ENCODE measurements around the gene ARHGEF37.
"Not testable (repeated sequence)": the region's sequence is repeated elsewhere in the genome, so short reads cannot be mapped to it uniquely, and the experiment has no call there.

ARHGEF37 gene

DNA sequence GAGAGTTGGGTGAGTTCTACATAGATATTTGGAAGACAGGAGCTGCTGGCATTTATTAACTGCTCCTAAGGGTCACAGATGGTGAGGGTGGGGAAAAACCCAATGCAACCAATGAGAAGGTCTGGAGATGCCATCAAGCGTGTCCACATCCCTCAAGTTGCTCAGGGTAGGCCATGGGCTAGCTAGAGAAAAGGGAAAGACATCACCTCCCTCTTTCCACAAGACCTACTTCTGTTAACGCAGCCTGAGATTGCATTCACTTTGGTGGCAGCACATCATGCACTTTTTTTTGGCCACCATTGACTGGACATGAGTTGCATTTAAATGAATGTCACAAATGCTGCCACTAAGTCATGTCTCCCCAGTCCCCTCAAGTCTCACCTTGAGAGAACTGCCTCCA, 71.4 kb downstream of the ARHGEF37 start:
- no peak for DNase-seq

DNA sequence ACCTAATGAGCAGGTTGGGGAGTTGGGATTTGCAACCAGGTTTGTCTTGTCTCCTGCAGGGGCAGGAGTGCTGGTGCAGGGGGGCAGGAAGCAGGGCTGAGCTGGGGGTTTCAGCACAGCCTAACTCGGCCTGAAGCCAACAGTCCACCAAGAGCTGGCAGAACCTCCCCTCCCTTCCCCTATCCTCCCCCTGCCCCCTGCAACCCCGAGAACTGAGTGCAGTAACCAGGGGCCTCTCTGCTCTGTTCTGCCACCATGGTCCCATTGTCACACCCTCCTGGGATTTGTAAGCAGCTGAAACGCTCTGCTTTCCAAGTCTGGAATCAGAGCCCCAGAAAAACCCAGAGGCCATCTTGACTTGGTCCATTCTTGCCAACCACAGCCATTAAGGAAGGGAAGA, 72.9 kb downstream of the ARHGEF37 start:
- DNase-seq: no peak

GRCh38 chr5:149654883-149655505, 73.7 kb downstream of the ARHGEF37 start:
- DNase-seq: no peak

- peak; percentile 88 for DNase-seq
These were observed 75.4 kb downstream of the ARHGEF37 start for GRCh38 chr5:149656576-149657182.

- DNase-seq: no peak
These were observed 76.0 kb downstream of the ARHGEF37 start for GRCh38 chr5:149657324-149657723.

GRCh38 chr5:149658299-149658698, 77.0 kb downstream of the ARHGEF37 start:
- no peak for DNase-seq

GRCh38 chr5:149664083-149664482, 82.8 kb downstream of the ARHGEF37 start:
- DNase-seq: no peak

GRCh38 chr5:149664666-149665415, 83.5 kb downstream of the ARHGEF37 start:
- DNase-seq: no peak

- DNase-seq: no peak
These were observed 84.3 kb downstream of the ARHGEF37 start for GRCh38 chr5:149665416-149666175.

GRCh38 chr5:149666212-149666852, 85.0 kb downstream of the ARHGEF37 start:
- no peak for DNase-seq

- DNase-seq: no peak
These were observed 86.0 kb downstream of the ARHGEF37 start for GRCh38 chr5:149667084-149667828.

DNA sequence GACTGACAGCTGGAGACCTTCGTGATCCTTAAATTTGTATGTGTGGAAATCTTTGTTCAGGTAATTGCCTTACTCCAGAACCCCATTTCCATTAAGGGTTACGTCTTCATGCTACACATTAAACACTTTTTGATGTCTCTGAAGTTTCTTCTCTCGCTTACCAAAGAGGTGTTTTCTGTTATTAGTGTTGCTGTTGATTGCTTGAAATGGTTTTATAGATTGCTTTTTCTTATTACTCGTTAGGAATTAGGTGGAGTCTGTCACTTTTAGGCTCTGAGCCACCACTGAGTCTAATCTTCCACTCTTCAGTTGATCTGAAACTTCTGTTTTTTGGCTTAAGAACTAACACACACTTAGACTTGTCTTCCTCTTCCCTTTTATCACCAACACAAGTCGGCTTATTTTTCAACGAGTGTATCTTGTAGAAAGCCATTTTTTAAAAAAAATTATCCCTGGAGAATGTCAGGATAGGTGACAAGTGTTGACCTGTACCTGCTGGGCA, 86.6 kb downstream of the ARHGEF37 start:
- no peak for DNase-seq

- not testable (repeated sequence) for DNase-seq
These were observed 88.0 kb downstream of the ARHGEF37 start for GRCh38 chr5:149669273-149669672.

GRCh38 chr5:149671544-149671943, 90.2 kb downstream of the ARHGEF37 start:
- DNase-seq: peak; percentile 22

GRCh38 chr5:149672701-149673476, 91.6 kb downstream of the ARHGEF37 start:
- peak; percentile 96 for DNase-seq

GRCh38 chr5:149674686-149675085, 93.4 kb downstream of the ARHGEF37 start:
- DNase-seq: peak; percentile 30

- peak; percentile 44 for DNase-seq
These were observed 94.4 kb downstream of the ARHGEF37 start for GRCh38 chr5:149675610-149676201.

DNA sequence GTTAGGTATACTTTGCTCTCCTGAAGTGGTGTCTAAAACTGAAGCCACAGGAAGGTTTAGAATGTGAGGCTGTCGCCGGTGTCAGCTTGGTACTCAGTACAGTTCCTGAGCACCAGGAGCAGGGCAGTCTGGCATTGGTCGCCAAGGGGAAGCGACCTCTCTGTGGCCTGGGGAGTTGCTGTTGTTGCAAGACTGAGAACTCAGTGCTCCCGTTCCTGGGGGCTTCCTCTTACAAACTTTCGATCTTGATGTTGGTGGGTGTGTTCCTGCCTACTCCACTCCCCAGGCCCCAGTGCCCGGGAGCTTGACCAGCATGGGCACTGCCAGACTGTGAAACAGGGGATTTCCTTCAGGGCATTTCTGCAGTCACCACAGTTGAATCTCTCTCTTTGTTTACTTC, 96.4 kb downstream of the ARHGEF37 start:
- DNase-seq: no peak

- no peak for DNase-seq
These were observed 98.8 kb downstream of the ARHGEF37 start for GRCh38 chr5:149679876-149680809.

All from NCI-H345 (cell line).